SK-N-MC (cell line): ENCODE data around the gene FRK.

Source experiments
- EZH2 ChIP-seq: fragments of 200-600 bp; sonication (generic); IDR thresholded peaks from one replicate; pipeline ENCODE4 v1.6.1; 2017; ENCODE audit warnings: antibody characterized with exemption
- FOXP2 ChIP-seq: optimal IDR thresholded peaks from 2 replicates; pipeline ENCODE3; 2011; ENCODE audit warnings: mild to moderate bottlenecking, moderate library complexity; ENCODE audit not compliant: insufficient read depth; ENCODE audit errors: extremely low read length, control extremely low read depth
- POLR2AphosphoS5 ChIP-seq: IDR thresholded peaks from 2 replicates; pipeline ENCODE4 v1.6.1; 2012; ENCODE audit warnings: mild to moderate bottlenecking, low read depth, low read length, borderline replicate concordance

DNA sequence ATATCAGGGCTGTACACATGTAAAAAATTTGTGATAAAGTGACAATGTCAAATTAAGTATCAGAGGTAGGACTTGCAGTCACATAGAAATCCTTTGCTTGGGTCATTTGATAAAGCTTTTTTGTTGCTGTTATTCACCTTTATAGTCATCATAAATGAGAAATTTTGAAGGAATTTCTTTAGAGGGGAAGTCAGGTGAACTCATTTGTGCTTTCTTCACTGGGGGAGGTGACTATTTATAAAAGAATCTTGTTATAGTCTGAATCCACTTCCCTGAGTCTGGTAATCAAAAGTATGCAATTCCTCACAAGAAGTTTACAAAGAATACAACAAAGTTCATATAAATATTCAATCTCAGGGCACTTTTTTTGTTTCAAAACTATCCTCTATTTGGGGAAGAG lies 47.7 kb downstream of the FRK start:
- TF ChIP-seq EZH2 = no peak
- TF ChIP-seq POLR2AphosphoS5 = no peak
- no peak for TF ChIP-seq FOXP2
